Sigmoid colon (tissue), 7 donors: ENCODE data around the gene SLC17A3. TPM values are rescaled to one million over a fixed set of nuclear protein-coding genes. Genes with fewer than 3 reads are reported as not detected.

Experiments used
- DNase-seq: peaks from one replicate; pipeline ENCODE4 v3.0.0-alpha.2; 2019
- H3K27ac ChIP-seq, 4 donors: fragments of 200-600 bp; sonication (generic); one replicate each; pipeline ENCODE4 v1.5.1; 2016 to 2019; ENCODE audit warnings: mild to moderate bottlenecking in 1 of 4
- H3K27me3 ChIP-seq, 3 donors: fragments of 200-600 bp; sonication (generic); one replicate each; pipeline ENCODE4 v1.5.1; 2019; ENCODE audit warnings: mild to moderate bottlenecking in 1 of 3
- H3K36me3 ChIP-seq, 4 donors: fragments of 200-600 bp; sonication (generic); one replicate each; pipeline ENCODE4 v1.5.1; 2016 to 2019
- H3K4me1 ChIP-seq, 4 donors: fragments of 200-600 bp; sonication (generic); one replicate each; pipeline ENCODE4 v1.5.1; 2017 to 2019
- H3K4me3 ChIP-seq, 4 donors: fragments of 200-600 bp; sonication (generic); one replicate each; pipeline ENCODE4 v1.5.1; 2017 to 2019; ENCODE audit warnings: mild to moderate bottlenecking in 2 of 4, moderate library complexity in 1 of 4
- H3K9me3 ChIP-seq, 4 donors: fragments of 200-600 bp in 3 of 4; sonication (generic) in 3 of 4; one replicate each; pipeline versions ENCODE4 v1.5.1 to v1.6.1; 2013 to 2019
- EP300 ChIP-seq, 4 donors: sonication (generic); formaldehyde crosslinking; IDR thresholded peaks; one replicate each; pipeline ENCODE4 v1.6.1; 2017; ENCODE audit warnings: antibody characterized with exemption in 4 of 4
- POLR2A ChIP-seq, 2 donors: fragments of 450-650 bp; IDR thresholded peaks; one replicate each; pipeline ENCODE4 v1.6.1; 2016; ENCODE audit warnings: antibody characterized with exemption in 2 of 2, mild to moderate bottlenecking in 2 of 2, moderate library complexity in 2 of 2
- POLR2AphosphoS5 ChIP-seq, 4 donors: sonication (generic); formaldehyde crosslinking; IDR thresholded peaks; one replicate each; pipeline ENCODE4 v1.6.1; 2017; ENCODE audit warnings: antibody characterized with exemption in 4 of 4
- WGBS, 2 donors: extraction: QIAGEN DNeasy Blood & Tissue Kit; methylation state at CpG; one replicate each; pipeline ENCODE4 v1.1.7; 2013; 5-methylcytosine and 5-hydroxymethylcytosine counted together
- intact Hi-C: fragments of 100-400 bp; cut with DNase I; formaldehyde crosslinking; loops from one replicate; pipeline ENCODE4 v1.15.1; 2023
- polyA plus RNA-seq, 3 donors: library from polyadenylated mRNA; stranded (reverse); fragments of 200-250 nt; gene quantifications; one replicate each; pipeline ENCODE4 v1.2.3, GENCODE V29; 2013
- total RNA-seq, 4 donors: library from RNA; depleted of rRNA; stranded (reverse); fragments of >200 nt; gene quantifications; one replicate each; pipeline ENCODE4 v1.1.0, GENCODE V29; 2016
- TF ChIP-seq, protein P1 (sequence below), 4 experiments: fragments of 450-650 bp in 3 of 4; fragments of 200-600 bp in 1 of 4; IDR thresholded peaks; one replicate each; pipeline ENCODE4 v1.5.1; 2016 to 2019; ENCODE audit warnings: antibody characterized with exemption in 4 of 4, mild to moderate bottlenecking in 3 of 4, moderate library complexity in 2 of 4
- donor health status: healthy with polysubstance abuse.
- donor health status: Bipolar disorder and iron deficiency.
- donor health status: healthy.

The SLC17A3 gene, protein sequence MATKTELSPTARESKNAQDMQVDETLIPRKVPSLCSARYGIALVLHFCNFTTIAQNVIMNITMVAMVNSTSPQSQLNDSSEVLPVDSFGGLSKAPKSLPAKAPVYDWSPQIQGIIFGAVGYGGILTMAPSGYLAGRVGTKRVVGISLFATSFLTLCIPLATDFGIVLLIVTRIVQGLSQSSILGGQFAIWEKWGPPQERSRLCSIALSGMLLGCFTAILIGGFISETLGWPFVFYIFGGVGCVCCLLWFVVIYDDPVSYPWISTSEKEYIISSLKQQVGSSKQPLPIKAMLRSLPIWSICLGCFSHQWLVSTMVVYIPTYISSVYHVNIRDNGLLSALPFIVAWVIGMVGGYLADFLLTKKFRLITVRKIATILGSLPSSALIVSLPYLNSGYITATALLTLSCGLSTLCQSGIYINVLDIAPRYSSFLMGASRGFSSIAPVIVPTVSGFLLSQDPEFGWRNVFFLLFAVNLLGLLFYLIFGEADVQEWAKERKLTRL
- not detected for total RNA-seq
- not detected for polyA plus RNA-seq

DNA sequence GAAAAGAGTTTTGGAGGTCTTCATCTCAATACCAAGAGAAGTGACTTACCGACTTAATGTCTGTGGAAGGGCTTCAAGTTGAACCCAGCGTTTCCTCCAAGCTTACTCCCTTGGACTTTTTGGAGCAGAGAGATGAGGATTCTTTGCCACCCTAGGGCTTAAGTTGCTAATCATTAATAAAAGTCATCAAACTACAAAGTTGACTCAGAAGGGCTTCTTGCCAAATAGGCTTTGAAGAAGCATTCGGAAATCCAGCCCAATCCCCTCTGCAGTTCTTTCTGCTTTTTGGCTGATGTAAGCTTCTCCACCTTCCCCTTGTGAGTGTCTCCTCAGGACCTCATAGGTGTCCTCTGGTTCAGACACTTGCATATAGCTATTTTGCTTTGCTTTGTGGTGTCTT is at the start of gene SLC17A3:
Gene SLC17A3 (minus strand): TSS at position 126 of the 400 bp plus-strand sequence. CDS start 5,856 bp downstream, outside the sequence.
- Histone ChIP-seq H3K4me1 (no peaks in the 10 kb centered on the region), H3K9me3 (no peaks in the 10 kb centered on the region), H3K4me3 (no peak within 1 kb of the TSS), H3K27me3 (no peaks in the 10 kb centered on the region), H3K27ac (no peak within 1 kb of the TSS), H3K36me3 (no peaks in the 10 kb centered on the region)
- 96 to 97% methylated on average over 3 of the region's 3 CpGs for WGBS, 2 donors
- no peak for DNase-seq
- intact Hi-C loops = no loop called here
- no peak for TF ChIP-seq POLR2A (IDR thresholded peaks at IDR 0.05)
- TF ChIP-seq EP300 (IDR thresholded peaks at IDR 0.05) = no peak
- TF ChIP-seq, protein P1, sequence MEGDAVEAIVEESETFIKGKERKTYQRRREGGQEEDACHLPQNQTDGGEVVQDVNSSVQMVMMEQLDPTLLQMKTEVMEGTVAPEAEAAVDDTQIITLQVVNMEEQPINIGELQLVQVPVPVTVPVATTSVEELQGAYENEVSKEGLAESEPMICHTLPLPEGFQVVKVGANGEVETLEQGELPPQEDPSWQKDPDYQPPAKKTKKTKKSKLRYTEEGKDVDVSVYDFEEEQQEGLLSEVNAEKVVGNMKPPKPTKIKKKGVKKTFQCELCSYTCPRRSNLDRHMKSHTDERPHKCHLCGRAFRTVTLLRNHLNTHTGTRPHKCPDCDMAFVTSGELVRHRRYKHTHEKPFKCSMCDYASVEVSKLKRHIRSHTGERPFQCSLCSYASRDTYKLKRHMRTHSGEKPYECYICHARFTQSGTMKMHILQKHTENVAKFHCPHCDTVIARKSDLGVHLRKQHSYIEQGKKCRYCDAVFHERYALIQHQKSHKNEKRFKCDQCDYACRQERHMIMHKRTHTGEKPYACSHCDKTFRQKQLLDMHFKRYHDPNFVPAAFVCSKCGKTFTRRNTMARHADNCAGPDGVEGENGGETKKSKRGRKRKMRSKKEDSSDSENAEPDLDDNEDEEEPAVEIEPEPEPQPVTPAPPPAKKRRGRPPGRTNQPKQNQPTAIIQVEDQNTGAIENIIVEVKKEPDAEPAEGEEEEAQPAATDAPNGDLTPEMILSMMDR (IDR thresholded peaks at IDR 0.05) = no peak
- no peak for TF ChIP-seq POLR2AphosphoS5 (IDR thresholded peaks at IDR 0.05)

DNA sequence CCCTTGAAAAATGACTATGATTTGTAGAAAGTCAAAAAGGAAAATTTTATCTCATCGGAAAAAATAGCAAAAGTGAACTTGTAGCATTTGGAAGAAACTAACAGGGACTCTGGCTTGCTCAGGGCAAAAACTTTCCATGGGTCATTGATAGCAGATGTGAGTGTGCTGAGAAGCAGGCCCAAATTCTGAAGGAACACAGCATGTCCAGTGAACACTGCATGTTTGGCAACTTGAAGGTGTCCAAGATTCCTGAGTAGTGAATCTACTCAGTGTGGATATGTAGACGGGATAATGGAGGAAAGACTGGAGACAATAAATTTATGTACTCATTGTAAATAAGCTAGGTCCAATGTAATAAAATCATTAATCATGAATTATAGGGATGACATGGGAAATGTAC is 48.3 kb upstream of the SLC17A3 start:
- intact Hi-C loops = no loop called here
- Histone ChIP-seq H3K4me3 (no peak overlapping the region), H3K36me3 (no peaks in the 10 kb centered on the region), H3K4me1 (no peaks in the 10 kb centered on the region), H3K27ac (no peak overlapping the region), H3K27me3 (no peaks in the 10 kb centered on the region), H3K9me3 (no peaks in the 10 kb centered on the region)
- 85 to 88% methylated on average over 2 of the region's 2 CpGs for WGBS, 2 donors
- DNase-seq = no peak
- TF ChIP-seq POLR2A (IDR thresholded peaks at IDR 0.05) (no peak), EP300 (IDR thresholded peaks at IDR 0.05) (no peak), POLR2AphosphoS5 (IDR thresholded peaks at IDR 0.05) (no peak)
- TF ChIP-seq, protein P1 (IDR thresholded peaks at IDR 0.05) = no peak

DNA sequence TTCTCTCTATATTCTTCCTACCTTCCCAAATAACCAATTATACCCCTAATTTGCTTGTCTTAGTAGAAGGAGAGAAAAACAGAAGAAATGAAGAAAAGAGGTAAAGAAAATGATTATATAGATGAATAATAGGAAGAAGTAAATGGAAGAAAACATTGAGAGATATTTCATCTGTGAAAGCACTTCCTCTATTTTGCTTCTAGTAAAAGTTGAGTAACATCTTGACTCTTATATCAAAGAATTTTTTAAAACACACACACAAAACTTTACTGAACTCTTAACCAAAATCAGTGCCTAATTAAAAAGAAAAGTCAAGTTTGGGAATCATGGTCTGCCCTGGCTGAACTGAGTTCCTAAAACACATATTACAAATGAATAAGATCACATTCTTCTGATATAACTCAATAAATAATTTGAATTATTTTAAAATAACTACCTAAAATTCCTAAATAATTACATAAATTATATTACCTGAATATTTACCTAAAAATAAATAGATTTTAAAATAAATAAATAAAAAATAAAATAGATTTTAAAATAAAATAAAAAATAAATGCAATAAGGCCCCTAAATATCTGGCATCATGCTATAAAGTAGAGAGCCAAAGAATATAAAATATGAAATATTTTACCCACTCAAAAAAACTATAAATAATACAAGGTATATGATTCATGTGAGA is 47.6 kb upstream of the SLC17A3 start:
- Histone ChIP-seq H3K27ac (no peak overlapping the region), H3K9me3 (no peaks in the 10 kb centered on the region), H3K36me3 (no peaks in the 10 kb centered on the region), H3K27me3 (no peaks in the 10 kb centered on the region), H3K4me1 (no peaks in the 10 kb centered on the region), H3K4me3 (no peak overlapping the region)
- DNase-seq = no peak
- TF ChIP-seq EP300 (IDR thresholded peaks at IDR 0.05) (no peak), POLR2AphosphoS5 (IDR thresholded peaks at IDR 0.05) (no peak), POLR2A (IDR thresholded peaks at IDR 0.05) (no peak)
- TF ChIP-seq, protein P1 (IDR thresholded peaks at IDR 0.05) = no peak
- intact Hi-C loops = no loop called here

DNA sequence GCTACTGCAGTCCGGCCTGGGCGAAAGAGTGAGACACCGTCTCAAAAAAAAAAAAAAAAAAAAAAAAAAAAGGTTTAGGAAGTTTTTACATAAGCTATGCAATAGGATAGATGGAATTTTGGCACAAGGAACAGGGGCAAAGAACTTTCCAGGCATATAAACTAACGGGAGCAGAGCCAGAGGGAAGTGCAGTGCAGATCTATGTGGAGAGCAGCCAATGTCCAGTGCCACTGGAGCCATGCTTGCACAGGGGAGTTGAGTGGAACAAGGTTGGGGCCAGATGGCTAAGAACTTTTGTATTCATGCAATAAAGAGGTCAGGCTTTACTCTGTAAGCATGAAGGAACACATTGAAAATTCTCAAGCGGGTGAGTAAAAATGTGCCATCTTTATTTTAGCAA is 45.6 kb upstream of the SLC17A3 start:
- Histone ChIP-seq H3K9me3 (no peaks in the 10 kb centered on the region), H3K27me3 (no peaks in the 10 kb centered on the region), H3K4me1 (no peaks in the 10 kb centered on the region), H3K27ac (no peak overlapping the region), H3K36me3 (no peaks in the 10 kb centered on the region), H3K4me3 (no peak overlapping the region)
- 90 to 93% methylated on average over 5 of the region's 5 CpGs for WGBS, 2 donors
- TF ChIP-seq, protein P1 (IDR thresholded peaks at IDR 0.05) = no peak
- no peak for TF ChIP-seq POLR2A (IDR thresholded peaks at IDR 0.05)
- TF ChIP-seq POLR2AphosphoS5 (IDR thresholded peaks at IDR 0.05) = no peak
- TF ChIP-seq EP300 (IDR thresholded peaks at IDR 0.05) = no peak
- intact Hi-C loops = no loop called here
- DNase-seq = no peak
